ENCODE measurements around the gene SLC16A11. TPM values are rescaled to one million over a fixed set of nuclear protein-coding genes. Genes with fewer than 3 reads are reported as not detected.

Gene SLC16A11
- total and polyA plus RNA-seq, 8 donors: 0.74 to 2.5 (median 1.2) TPM

- no peak for ATAC-seq
- TF ChIP-seq CTCF (IDR thresholded peaks at IDR 0.05): no peak
- no peak overlapping the region for H3K4me3 ChIP-seq
- H3K9me3 ChIP-seq: no peaks in the 10 kb centered on the region
- DNase-seq: no peak
- H3K27me3 ChIP-seq: no peaks in the 10 kb centered on the region
- H3K36me3 ChIP-seq: no peaks in the 10 kb centered on the region
- peaks cover 0 to 15% of the 10 kb centered on the region in 2 donors for H3K4me1 ChIP-seq
- no peak overlapping the region for H3K27ac ChIP-seq
- intact Hi-C loops (cut with DNase I): no loop called here
Observed at GRCh38 chr17:7077911-7078546, 34.1 kb upstream of the SLC16A11 start.

- no peaks in the 10 kb centered on the region for H3K27me3 ChIP-seq
- ATAC-seq (no peak), DNase-seq (no peak)
- H3K4me3 ChIP-seq: no peak overlapping the region
- H3K36me3 ChIP-seq: no peaks in the 10 kb centered on the region
- peaks cover 0 to 5% of the 10 kb centered on the region in 2 donors for H3K4me1 ChIP-seq
- TF ChIP-seq CTCF (IDR thresholded peaks at IDR 0.05): no peak
- H3K27ac ChIP-seq: no peak overlapping the region
- H3K9me3 ChIP-seq: no peaks in the 10 kb centered on the region
- intact Hi-C loops (cut with DNase I): no loop called here
Observed at GRCh38 chr17:7074931-7075330, 31.0 kb upstream of the SLC16A11 start.

- Histone ChIP-seq H3K27me3 (no peaks in the 10 kb centered on the region), H3K4me1 (no peaks in the 10 kb centered on the region), H3K27ac (no peak overlapping the region), H3K36me3 (no peaks in the 10 kb centered on the region), H3K9me3 (peaks cover 0 to 15% of the 10 kb centered on the region in 2 donors), H3K4me3 (no peak overlapping the region)
- no peak for TF ChIP-seq CTCF (IDR thresholded peaks at IDR 0.05)
- no peak for DNase-seq
- intact Hi-C loops (cut with DNase I): no loop called here
- ATAC-seq: no peak
Observed at GRCh38 chr17:7072406-7072805, 28.5 kb upstream of the SLC16A11 start.

GRCh38 chr17:7070712-7071111 is 26.8 kb upstream of the SLC16A11 start:
- DNase-seq: no peak
- Histone ChIP-seq H3K27ac (no peak overlapping the region), H3K4me1 (no peaks in the 10 kb centered on the region), H3K9me3 (peaks cover 0 to 15% of the 10 kb centered on the region in 2 donors), H3K4me3 (no peak overlapping the region), H3K36me3 (no peaks in the 10 kb centered on the region), H3K27me3 (no peaks in the 10 kb centered on the region)
- ATAC-seq: no peak
- intact Hi-C loops (cut with DNase I): no loop called here
- TF ChIP-seq CTCF (IDR thresholded peaks at IDR 0.05): no peak

- no peak for DNase-seq
- Histone ChIP-seq H3K4me3 (no peak overlapping the region), H3K27ac (no peak overlapping the region), H3K4me1 (no peaks in the 10 kb centered on the region), H3K36me3 (no peaks in the 10 kb centered on the region), H3K27me3 (no peaks in the 10 kb centered on the region), H3K9me3 (peaks cover 0 to 15% of the 10 kb centered on the region in 2 donors)
- no peak for TF ChIP-seq CTCF (IDR thresholded peaks at IDR 0.05)
- no peak for ATAC-seq
- intact Hi-C loops (cut with DNase I): no loop called here
Observed at GRCh38 chr17:7068268-7068667, 24.4 kb upstream of the SLC16A11 start.

All from left lung (tissue), 10 donors.